LNCaP clone FGC (cell line): ENCODE measurements around the gene PPFIBP2.

Source experiments
- DNase-seq: peaks from one replicate; pipeline ENCODE4 v3.0.0-alpha.2; 2011; ENCODE audit warnings: low read depth
- H3K4me3 ChIP-seq: 2 replicates; pipeline ENCODE4 v1.5.1; 2011; ENCODE audit warnings: mild to moderate bottlenecking, low read depth, low read length, control low read depth
- TF ChIP-seq, protein P1 (sequence below): IDR thresholded peaks from 2 replicates; pipeline ENCODE4 v1.5.1; 2012; ENCODE audit warnings: mild to moderate bottlenecking; ENCODE audit not compliant: control insufficient read depth, insufficient read depth; ENCODE audit errors: extremely low read depth

The PPFIBP2 gene

DNA sequence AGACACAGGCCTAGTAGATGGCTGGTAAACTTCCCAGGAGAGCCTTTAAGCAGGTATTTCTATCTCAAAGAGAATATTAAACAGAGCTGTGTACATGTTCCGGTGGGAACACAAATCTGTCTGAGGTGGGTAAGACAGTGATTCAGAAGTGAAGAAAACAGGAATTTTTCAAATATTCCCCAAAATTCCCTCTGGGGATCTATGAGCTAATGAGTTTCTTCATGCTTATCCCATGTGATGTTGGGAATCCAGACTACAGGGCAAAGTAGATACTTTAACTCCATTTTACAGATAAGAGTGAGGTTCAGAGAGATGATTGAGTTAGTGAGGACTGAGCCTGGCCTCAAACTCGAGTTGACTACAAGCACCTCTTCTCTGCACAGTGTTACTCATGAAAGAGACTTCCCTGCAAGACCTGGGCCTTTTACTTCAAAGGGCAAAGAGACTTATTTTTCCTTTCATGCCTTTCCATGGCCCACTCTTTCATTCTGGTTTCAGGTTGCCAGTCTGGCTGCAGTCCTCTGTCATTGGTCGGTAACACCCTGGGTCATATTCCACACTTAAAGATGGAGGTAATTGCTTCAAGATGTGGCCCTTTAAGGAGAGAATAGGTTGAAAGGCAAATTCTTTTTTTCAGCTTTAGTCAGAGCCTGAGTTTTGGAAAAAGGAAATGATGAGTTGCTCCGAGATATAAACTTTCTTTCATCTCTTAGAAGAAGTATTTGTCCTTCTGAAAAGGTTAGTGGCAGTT is 89.4 kb downstream of the PPFIBP2 start:
- TF ChIP-seq, protein P1, sequence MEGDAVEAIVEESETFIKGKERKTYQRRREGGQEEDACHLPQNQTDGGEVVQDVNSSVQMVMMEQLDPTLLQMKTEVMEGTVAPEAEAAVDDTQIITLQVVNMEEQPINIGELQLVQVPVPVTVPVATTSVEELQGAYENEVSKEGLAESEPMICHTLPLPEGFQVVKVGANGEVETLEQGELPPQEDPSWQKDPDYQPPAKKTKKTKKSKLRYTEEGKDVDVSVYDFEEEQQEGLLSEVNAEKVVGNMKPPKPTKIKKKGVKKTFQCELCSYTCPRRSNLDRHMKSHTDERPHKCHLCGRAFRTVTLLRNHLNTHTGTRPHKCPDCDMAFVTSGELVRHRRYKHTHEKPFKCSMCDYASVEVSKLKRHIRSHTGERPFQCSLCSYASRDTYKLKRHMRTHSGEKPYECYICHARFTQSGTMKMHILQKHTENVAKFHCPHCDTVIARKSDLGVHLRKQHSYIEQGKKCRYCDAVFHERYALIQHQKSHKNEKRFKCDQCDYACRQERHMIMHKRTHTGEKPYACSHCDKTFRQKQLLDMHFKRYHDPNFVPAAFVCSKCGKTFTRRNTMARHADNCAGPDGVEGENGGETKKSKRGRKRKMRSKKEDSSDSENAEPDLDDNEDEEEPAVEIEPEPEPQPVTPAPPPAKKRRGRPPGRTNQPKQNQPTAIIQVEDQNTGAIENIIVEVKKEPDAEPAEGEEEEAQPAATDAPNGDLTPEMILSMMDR: no peak
- H3K4me3 ChIP-seq: no peak overlapping the region
- no peak for DNase-seq

DNA sequence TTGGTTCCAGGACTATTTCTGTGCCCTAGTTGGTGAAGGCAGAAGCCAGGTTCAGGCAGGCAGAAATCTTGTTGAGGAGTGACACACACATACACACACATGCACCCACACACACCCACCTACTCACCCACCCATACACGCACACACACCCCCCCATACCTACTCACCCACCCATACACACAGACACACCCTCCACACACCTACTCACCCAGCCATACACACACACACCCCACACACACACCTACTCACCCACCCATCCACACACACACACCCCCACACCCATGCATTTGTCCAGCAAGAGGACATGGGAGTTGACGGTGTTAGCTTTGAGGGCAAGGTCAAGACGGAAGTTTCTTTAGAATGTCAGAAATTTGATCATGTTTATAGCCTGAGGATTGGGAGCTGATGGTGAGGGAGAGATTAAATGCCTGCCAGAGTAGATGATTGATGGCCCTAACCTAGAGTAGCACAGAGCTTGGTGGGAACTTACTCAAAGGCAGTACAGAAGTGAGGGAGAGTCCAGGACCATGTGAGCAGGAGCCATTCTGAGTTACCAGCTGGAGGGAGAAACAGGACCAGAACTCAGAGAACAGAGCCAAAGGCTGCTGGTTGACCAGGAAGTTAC is 90.6 kb downstream of the PPFIBP2 start:
- H3K4me3 ChIP-seq: no peak overlapping the region
- TF ChIP-seq, protein P1: no peak
- DNase-seq: no peak

DNA sequence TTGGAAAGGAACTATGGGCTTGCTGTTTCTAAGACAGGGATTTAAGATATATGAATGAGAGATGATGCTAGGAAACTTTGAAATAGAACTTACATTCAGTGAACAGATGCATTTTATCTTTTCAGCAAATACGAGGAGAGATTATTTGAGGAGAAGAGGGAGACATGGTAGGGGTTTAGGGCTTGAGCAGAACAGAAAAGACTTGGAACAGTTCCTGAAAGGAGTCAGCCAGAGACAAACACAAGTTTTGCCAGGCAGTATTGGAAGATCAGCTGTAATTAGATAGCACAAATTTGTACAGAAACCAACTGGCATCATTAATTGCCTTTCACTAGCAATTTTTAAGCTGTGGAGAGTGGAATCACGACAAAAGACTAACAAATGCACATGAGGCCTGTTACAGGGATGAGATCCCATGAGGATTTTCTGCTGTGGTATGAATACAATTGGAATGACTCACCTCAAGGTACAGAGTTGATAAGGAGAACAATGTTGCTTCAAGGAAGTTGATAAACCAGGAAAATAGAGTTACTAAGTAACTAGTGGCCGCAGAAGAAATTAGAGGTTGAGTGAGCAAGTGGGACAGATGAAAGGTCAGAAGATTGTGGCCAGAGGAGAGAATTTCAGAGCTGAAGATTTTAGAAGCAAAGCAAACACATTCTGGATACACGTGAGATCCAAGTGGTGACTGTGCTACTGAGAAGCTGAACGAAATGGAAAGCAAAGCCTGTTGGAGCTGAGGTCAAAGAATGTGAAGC is 91.6 kb downstream of the PPFIBP2 start:
- no peak overlapping the region for H3K4me3 ChIP-seq
- TF ChIP-seq, protein P1: no peak
- no peak for DNase-seq

DNA sequence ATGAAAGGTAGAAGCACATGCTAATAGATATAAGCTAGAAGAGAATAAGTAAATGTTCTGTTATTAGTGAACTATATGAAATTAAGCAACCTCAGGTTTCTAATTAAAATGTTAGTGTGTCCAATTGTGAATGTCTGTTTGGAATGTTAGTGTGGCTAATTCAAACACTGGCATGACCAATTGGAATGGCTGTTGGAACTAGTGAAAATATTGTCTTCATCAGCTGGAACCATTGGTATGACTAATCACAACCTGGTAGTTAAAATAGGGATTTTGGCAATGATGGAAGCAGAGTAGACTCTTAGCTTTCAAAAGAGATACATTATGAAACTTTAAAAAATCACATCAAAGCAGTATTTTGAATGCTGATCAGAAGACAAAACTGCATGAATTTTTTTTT is 92.7 kb downstream of the PPFIBP2 start:
- H3K4me3 ChIP-seq: no peak overlapping the region
- TF ChIP-seq, protein P1: no peak
- DNase-seq: no peak

DNA sequence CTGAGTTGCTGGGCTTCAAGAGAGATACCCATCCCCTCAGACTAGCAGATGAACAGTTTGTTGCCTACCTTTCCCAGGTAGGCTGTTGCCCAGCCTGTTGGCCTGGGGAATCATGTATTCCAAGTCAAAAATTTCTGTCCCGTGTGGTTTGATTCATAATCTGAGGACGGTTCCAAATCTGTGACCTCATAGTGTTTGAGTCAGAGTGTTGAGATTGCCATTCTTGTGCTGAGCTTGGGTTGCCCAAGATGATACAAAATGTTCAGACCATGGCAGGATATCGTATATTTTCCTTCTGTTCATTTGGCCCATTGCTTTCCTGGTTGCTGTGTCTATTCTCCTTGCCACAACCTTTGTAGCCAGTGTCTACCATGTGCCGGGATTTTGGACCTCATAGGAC is 95.2 kb downstream of the PPFIBP2 start:
- H3K4me3 ChIP-seq: no peak overlapping the region
- DNase-seq: no peak
- TF ChIP-seq, protein P1: no peak

DNA sequence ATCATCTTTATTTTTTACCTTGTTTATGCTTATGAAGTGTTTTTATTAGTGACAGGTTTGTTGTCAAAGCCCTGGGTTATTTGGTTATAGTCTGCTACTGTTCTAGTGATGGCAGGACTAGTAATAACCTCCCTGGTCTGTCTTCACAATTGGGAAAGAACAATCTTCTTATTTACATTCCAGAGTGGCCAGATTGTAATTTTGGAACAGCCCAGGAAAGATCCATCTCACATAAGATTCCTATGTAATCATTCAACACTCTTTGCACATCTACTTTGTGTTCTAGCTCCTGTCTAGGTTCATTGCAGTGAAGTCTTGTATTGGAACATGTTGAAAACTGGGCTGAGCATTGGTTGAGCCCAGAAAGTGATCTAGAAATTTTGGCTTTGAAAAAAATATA is 95.7 kb downstream of the PPFIBP2 start:
- DNase-seq: no peak
- no peak overlapping the region for H3K4me3 ChIP-seq
- TF ChIP-seq, protein P1: no peak
